UCSD-AML1 (cell line): ENCODE data around the gene ACTA2.

Experiments used
- DNase-seq: peaks from one replicate; lab custom pipeline; 2025; ENCODE audit not compliant: unreplicated experiment; lab: John Stamatoyannopoulos, UW

The ACTA2 gene

DNA sequence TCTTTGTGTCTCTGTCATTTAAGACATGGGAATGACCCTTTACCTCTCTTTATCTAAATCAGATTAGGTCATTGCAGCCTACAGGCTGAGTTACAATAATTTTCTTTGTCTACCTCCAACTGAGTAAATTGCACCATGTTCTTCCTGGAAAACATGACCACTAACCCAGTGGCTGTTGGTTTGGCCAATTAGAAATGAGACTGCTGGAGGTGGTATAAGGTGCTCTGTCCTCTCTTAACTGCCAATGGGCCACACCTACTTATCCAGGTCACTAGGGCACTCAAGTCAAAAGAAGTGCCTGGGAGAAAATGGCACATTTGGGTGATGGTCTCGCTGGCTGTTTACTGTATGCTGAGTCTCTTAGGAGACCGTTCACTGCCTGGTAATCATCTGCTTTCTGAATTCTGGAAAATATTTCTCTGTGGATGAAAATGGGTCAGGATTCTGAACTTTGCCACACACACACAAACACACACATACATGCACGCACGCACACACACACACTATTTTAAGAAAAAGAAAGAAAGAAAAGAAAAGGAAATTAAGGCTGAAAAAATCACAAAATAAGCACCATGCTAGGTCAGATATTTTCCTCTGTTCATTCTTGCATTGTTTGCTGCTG lies 56.1 kb downstream of the ACTA2 start:
- no peak for DNase-seq

DNA sequence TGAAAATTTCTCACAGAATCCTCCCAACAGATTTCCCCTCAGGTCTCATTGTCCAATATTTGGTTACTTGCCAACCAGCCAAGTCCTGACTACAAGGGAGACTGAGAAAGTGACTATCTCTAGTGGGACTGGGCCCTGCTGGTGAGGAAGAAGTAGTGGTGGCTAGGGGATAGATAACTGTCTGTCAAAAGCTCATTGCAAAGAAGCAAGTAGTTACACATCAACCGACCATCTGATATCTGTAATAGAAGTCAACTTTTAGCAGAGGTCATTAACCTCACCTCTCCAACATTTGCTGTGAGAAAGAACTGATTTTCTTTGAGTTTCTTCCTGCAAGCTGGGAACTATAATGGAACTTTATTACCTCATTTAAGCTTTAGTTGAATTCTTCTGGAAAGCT lies 57.3 kb downstream of the ACTA2 start:
- no peak for DNase-seq

DNA sequence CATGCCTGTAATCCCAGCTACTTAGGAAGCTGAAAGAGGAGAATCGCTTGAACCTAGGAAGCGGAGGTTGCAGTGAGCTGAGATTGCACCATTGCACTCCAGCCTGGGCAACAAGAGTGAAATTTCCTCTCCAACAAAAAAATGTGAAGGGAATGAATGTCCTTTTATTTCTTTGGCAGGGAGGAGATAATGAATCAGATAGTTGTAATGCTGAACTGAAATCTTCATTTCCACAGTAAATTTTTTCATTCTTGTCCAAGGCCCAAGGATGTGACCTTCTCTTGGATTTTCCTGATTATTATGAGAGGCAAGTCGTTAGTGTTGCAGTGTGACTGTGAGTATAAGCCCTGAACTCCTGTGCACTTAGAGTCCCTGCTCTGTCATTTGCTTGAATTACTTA lies 59.0 kb downstream of the ACTA2 start:
- no peak for DNase-seq

DNA sequence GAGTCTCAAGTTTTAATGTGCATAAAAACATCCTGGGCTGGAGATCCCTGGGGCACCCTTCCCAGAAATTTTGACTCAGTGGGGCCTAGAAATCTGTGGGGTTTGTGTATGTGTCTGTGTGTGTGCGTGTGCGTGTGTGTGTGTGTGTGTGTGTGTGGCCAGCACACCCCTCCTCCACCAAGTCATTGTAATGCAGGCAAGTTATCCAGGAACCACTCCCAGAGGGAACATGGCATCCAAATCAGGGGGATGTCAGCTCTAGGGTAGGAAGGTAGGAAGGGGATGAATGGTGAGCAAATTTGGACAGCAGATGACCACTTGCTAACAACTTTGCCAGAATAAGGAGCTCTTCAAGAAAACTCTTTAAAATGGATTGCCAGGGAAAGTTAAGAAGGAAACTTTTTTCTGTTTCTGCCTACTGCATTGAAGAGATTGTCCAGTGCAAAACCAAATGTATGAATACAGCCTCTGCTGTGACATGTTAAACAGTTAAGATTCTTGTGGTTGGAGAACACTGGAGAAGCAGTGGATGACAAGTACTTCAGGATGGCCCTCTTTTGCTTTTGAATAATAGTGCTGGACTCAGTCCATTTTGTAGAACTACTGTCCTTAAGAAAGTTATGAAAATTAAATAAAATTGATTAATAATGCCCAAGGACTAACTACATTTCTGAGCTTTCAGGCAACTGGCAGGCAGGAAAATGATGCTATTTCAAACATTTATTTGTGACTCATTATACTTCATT lies 60.2 kb downstream of the ACTA2 start:
- no peak for DNase-seq

GRCh38 chr10:88890681-88891381 lies 61.7 kb downstream of the ACTA2 start:
- DNase-seq = no peak

DNA sequence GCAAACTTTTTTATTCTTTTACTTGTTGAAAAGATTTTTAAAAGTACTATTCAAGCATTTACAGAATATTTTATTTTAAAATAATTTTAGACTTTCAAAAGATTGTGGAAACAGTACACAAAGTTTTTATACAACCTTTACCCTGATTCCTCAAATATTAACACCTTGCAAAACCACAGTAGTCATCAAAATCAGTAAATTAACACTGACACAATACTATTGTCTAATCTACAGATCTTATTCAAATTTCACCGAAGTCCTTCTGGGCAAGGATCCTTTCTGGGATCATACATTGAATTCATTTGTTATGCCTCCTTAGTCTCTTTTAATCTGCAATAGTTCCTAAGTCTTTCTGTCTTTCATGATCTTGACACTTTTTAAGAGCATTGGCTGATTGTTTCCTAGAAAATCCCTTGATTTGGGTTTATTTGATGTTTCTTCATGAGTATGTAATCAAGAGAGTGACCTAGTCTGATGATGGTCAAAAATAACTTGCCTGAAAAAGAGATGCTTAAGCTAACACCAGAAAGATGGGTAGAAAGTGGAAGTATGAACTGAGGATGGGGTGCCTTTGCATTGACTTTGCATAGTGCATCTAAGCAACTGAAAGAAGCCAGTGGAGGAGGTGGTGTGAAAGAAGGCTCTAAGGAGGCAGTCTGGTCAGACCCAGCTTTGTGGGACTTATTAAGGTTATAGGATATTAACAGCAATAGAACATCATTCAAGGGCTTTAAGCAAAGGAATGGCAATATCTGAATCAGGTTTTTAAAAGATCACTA lies 62.8 kb downstream of the ACTA2 start:
- DNase-seq = no peak

- no peak for DNase-seq
Observed at GRCh38 chr10:88888810-88889445, 63.6 kb downstream of the ACTA2 start.

DNA sequence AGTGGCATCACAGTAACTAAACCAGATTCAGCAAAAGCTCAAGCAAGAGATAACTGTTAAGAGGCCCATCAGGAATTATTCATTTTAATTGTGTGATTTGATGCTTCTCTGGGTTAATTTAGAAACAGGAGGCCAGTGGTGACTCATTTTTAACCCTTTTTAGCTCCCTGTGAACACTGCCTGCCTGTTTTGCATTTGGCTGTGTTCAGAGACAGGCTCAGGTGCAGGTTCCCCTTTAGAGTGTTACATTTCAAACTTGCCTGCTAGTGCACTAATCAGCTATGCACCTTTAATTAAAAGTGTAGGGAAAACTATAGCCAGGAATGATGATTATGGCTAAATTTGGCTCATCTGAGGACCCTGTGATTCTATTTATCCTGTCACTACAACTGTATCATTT lies 66.0 kb downstream of the ACTA2 start:
- DNase-seq = no peak
